ENCODE measurements around the gene TEX2. TPM values are rescaled to one million over a fixed set of nuclear protein-coding genes. Genes with fewer than 3 reads are reported as not detected.
"Not testable (repeated sequence)": the region's sequence is repeated elsewhere in the genome, so short reads cannot be mapped to it uniquely, and the experiment has no call there.

Gene TEX2
- total RNA-seq, 1 experiment from 2014 or later: 36.2 TPM

GRCh38 chr17:64131606-64132270, 131.3 kb downstream of the TEX2 start:
- no peak for DNase-seq
- no peak overlapping the region for H3K27ac ChIP-seq
- H3K36me3 ChIP-seq: no peaks in the 10 kb centered on the region

GRCh38 chr17:64130559-64131001, 132.5 kb downstream of the TEX2 start:
- no peaks in the 10 kb centered on the region for H3K27me3 ChIP-seq
- peaks cover 12% of the 10 kb centered on the region; the same call in 1 of the 2 replicates for H3K4me1 ChIP-seq
- peak in 1 of 2 experiments; percentile 75 for DNase-seq
- H3K4me3 ChIP-seq: peak overlapping the region; percentile 76
- H3K9me3 ChIP-seq (replicated peaks): no peaks in the 10 kb centered on the region
- no peaks in the 10 kb centered on the region for H3K36me3 ChIP-seq
- H3K27ac ChIP-seq: peak overlapping the region; percentile 88

More at GRCh38 chr17:64131606-64132270, 131.3 kb downstream of the TEX2 start:
- Histone ChIP-seq H3K9me3 (replicated peaks) (no peaks in the 10 kb centered on the region), H3K27me3 (no peaks in the 10 kb centered on the region), H3K4me3 (no peak overlapping the region), H3K4me1 (peaks cover 11% of the 10 kb centered on the region; the same call in 1 of the 2 replicates)

DNA sequence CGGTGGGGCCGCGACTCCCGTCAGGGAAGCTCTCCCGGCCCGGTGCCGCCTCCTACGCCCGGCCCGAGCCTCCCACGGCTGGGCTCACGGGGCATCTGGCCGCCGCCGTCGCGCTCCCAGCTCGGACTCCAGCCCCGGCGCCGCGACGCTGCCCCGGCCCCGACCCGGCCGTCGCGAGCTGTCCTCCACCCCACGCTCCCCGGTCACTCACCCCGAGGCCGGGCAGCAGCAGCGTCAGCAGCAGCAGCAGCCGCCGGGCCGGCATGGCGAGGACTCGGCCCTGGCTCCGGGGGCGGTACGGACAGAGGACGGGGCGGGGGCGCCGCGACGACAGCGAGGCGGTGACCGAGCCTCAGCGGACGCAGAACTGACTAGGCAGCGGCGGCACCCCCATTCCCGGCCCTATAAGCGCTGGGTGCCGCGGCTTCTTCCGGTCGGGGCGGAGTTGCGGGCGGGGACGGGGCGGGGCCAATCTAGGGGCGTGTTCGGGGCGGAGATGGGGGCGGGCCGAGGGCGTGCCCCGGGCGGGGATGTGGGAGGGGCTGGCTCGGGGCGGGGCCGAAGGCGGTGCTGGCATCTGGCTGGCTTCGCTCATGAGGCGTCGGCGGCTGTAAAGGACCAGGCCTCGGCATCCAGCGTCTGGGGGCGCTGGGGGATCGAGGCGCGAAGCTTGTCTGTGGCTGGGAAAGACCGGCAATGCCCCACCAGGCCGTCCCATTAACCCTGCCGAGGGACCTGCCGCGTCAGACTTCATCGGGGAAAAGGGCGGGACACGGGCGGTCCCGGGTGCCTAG, 133.1 kb downstream of the TEX2 start, which contains the start of gene ERN1:
TSS of gene ERN1 (minus strand) at position 380 of the 794 bp plus-strand sequence. CDS start at position 265, 115 bp downstream.
- Histone ChIP-seq H3K4me3 (peak within 1 kb of the TSS; percentile 76), H3K4me1 (peaks cover 12% of the 10 kb centered on the region; the same call in 1 of the 2 replicates), H3K36me3 (no peaks in the 10 kb centered on the region), H3K9me3 (replicated peaks) (no peaks in the 10 kb centered on the region), H3K27ac (peak within 1 kb of the TSS; percentile 88), H3K27me3 (no peaks in the 10 kb centered on the region)
- peak; percentile 87 to 90 for DNase-seq

DNA sequence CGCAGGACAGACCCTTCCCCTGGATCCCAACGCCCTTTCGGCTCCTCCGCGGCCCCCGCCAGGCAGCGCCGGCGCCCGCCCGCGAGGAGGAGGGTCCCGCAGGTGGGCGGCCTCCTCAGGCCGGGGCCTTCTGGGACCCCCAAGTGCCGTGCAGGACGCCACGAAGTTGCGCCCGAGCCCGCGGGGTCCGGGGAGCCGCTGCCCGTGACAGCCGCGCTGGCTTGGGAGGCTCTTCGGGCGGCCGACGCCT, 133.6 kb downstream of the TEX2 start:
- Histone ChIP-seq H3K9me3 (replicated peaks) (no peaks in the 10 kb centered on the region), H3K36me3 (no peaks in the 10 kb centered on the region), H3K4me3 (peak overlapping the region; percentile 76), H3K4me1 (peaks cover 12% of the 10 kb centered on the region; the same call in 1 of the 2 replicates), H3K27ac (no peak overlapping the region; the same call in 1 of the 2 replicates), H3K27me3 (no peaks in the 10 kb centered on the region)
- DNase-seq: no peak

DNA sequence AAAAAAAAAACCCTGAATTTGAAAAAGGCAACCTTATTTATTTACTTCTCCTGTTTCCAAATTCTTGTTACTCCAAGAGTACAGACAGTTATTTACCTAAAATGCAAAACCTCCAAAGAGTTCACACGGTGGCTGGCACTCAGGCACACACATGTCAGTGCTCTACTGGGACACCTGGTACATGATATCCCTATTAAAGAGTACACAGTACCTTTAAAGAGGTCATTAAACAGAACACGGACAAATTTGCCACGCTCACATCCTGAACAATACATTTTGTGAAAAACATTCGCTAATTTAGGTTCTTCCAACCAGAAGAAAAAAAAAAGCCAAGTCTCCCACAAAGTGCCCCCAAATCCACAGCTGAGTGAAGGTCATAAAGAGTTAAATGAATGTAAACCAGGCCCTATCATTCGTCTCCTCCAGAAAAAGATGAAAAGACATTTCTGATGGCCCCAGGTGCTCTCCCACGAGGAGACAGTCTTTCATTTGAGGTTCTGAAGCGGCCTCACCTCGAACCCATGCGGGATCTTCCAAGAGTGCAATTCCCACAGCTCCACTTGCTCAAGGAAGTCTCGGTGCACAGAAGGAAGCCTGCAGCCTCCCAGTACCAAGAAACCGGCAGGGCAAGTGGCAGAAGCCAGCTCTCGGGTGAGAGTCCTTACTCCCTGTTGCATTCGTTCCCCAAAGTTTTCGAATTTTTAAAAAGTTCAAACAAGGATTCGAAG, 134.1 kb downstream of the TEX2 start:
- Histone ChIP-seq H3K4me1 (peaks cover 12% of the 10 kb centered on the region; the same call in 1 of the 2 replicates), H3K36me3 (no peaks in the 10 kb centered on the region), H3K27ac (no peak overlapping the region; the same call in 1 of the 2 replicates), H3K4me3 (peak overlapping the region; percentile 76), H3K27me3 (no peaks in the 10 kb centered on the region), H3K9me3 (replicated peaks) (no peaks in the 10 kb centered on the region)
- DNase-seq: peak in 1 of 2 experiments; percentile 34

GRCh38 chr17:64126918-64127317, 136.1 kb downstream of the TEX2 start:
- Histone ChIP-seq H3K4me3 (no peak overlapping the region), H3K9me3 (replicated peaks) (no peaks in the 10 kb centered on the region), H3K27me3 (no peaks in the 10 kb centered on the region), H3K4me1 (peaks cover 12% of the 10 kb centered on the region; the same call in 1 of the 2 replicates), H3K27ac (no peak overlapping the region), H3K36me3 (no peaks in the 10 kb centered on the region)
- DNase-seq: no peak

GRCh38 chr17:64125937-64126336, 137.1 kb downstream of the TEX2 start:
- DNase-seq: no peak
- Histone ChIP-seq H3K4me1 (peaks cover 8% of the 10 kb centered on the region; the same call in 1 of the 2 replicates), H3K9me3 (replicated peaks) (no peaks in the 10 kb centered on the region), H3K27me3 (no peaks in the 10 kb centered on the region), H3K27ac (no peak overlapping the region), H3K4me3 (no peak overlapping the region), H3K36me3 (no peaks in the 10 kb centered on the region)

GRCh38 chr17:64124609-64125008, 138.5 kb downstream of the TEX2 start:
- DNase-seq: no peak
- no peaks in the 10 kb centered on the region for H3K27me3 ChIP-seq
- peaks cover 6% of the 10 kb centered on the region; the same call in 1 of the 2 replicates for H3K4me1 ChIP-seq
- H3K4me3 ChIP-seq: no peak overlapping the region
- no peaks in the 10 kb centered on the region for H3K36me3 ChIP-seq
- no peak overlapping the region for H3K27ac ChIP-seq
- H3K9me3 ChIP-seq (replicated peaks): no peaks in the 10 kb centered on the region

DNA sequence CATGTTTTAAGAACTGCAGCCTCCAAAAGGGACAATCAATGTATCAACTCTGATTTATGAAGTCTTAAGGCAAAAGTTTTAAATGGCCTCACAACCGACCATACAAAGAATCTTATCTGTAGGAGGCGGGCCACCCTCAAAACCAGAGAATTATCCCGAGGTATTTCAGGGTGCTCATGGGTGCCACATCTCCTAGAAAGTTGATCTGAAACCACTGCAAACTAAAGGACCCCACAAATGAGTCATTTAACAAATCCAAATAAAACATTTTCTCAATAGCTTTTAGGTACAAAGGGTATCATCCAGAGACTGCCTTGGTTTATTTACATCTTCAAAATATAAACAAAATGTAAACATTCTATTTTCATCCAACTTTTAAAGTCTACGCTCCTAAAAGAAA, 139.9 kb downstream of the TEX2 start:
- no peak for DNase-seq
- H3K27ac ChIP-seq: no peak overlapping the region
- no peaks in the 10 kb centered on the region for H3K36me3 ChIP-seq

DNA sequence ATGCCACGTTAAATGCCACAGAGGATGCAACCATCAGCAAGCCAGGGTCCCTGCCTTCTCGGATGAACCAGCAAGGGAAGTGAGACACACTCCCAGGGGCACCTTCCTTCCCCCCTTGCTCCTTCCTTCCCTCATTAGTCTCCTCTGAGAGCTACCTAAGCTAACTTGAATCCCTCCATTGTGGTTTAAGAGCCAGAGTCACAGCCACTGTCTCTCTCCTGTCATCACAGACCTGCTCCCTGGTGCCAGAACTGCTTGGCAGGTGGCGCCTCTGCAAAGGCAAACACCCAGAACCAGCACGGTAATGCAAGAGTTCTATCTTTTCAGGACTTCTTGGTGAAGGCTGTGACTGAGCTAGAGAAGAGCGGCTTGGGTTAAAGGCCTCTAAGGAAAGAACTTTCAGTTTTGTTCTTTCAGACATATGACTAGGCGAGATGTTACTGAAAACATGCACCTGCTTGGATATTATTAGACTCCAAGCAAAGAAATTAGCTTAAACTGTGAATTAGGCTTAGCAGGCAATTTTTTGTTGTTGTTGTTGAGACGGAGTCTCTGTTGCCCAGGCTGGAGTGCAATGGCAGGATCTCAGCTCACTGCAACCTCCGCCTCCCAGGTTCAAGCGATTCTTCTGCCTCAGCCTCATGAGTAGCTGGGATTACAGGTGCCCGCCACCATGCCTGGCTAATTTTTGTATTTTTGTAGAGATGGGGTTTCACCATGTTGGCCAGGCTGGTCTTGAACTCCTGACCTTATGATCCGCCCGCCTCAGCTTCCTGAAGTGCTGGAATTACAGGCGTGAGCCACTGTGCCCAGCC, 141.9 kb downstream of the TEX2 start:
- H3K36me3 ChIP-seq; H3K9me3 ChIP-seq (replicated peaks); H3K4me3 ChIP-seq; H3K27me3 ChIP-seq; DNase-seq; H3K4me1 ChIP-seq; H3K27ac ChIP-seq: not testable (repeated sequence)

More for the DNA sequence above, 139.9 kb downstream of the TEX2 start:
- Histone ChIP-seq H3K9me3 (replicated peaks) (no peaks in the 10 kb centered on the region), H3K4me3 (no peak overlapping the region), H3K27me3 (no peaks in the 10 kb centered on the region), H3K4me1 (peaks cover 4% of the 10 kb centered on the region; the same call in 1 of the 2 replicates)

DNA sequence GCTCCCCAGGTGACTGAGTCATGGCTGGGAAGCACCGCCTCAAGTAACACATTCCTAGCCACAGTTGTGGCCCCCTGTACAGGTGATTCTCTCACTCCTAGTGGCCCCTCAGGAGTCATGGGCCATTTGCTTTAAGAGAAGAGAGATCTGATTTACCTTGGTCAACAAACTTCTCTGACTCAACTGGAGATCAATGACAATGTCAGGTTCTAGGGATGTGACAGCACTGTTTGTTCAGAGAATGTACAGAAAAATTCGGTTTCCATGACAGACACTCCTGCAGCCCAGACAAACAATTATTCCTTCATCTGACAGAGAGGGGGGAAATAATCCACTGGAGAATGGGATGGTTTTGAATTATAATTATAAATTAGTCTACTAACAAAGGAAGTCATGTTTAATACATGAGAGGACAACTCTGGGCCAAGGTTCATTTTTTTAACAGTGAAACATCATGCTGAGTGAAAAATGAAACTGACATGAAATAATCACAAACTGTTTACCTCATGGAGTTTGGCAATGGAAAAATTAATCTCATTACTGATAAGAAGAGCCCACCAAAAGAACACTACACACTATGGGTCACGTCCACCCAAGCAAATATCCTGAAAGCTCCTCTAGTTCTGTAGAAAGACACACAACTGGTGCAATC, 142.8 kb downstream of the TEX2 start:
- no peaks in the 10 kb centered on the region for H3K4me1 ChIP-seq
- H3K27me3 ChIP-seq: no peaks in the 10 kb centered on the region
- DNase-seq: no peak

DNA sequence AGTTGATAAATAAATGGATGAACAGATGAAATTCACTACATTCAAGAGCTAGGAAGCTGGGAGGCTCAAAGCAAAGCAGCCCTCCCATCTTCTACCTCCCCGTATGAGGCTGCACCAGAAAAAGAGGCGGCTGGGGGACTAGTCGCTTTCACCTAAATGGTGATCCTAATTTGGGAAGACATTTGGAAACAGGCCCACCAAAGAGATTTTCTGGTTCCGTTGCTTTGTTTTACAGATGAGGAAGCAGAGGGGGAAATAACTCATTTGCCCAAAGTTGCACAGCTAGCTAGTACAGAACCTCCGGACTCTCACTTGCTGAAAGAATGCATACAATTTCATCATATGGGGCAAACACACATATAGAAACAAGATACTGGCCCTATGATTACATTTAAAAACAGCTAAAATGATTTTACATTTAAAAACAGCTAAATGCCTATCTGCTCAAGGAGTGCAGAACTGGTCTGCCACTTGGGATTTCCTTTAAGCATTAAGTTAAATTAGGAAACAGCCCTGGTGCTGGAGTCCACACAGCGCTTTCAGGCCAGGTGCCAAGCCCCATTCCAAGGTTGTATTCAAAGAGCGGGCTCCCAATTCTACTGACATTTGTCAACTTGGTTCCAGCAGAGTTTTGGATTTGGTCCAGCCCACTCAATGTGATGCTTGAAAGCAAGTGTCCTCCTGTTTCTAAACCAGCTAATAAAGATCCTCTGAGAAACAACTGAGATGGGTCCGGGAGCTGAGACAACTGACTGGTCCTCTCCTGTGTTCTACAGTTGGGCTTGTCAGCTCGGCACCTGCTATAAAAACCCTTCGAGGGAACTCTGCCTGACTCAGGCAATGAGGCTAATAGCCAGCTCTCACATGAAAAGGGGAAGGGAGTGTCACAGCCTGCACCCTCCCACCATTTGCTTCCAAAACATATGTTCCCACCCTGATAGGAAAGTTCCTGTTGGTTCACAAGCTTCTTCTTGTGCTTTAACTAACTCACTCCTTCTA, 144.8 kb downstream of the TEX2 start:
- DNase-seq: peak in 1 of 2 experiments; percentile 12
- Histone ChIP-seq H3K27ac (no peak overlapping the region), H3K9me3 (replicated peaks) (no peaks in the 10 kb centered on the region), H3K27me3 (no peaks in the 10 kb centered on the region), H3K36me3 (no peaks in the 10 kb centered on the region), H3K4me3 (no peak overlapping the region), H3K4me1 (no peaks in the 10 kb centered on the region)

More for the DNA sequence above, 142.8 kb downstream of the TEX2 start:
- H3K4me3 ChIP-seq: no peak overlapping the region
- H3K27ac ChIP-seq: no peak overlapping the region
- no peaks in the 10 kb centered on the region for H3K9me3 ChIP-seq (replicated peaks)
- no peaks in the 10 kb centered on the region for H3K36me3 ChIP-seq

Measured in SJCRH30 (cell line).